Neural progenitor cell (in vitro differentiated cells): ENCODE data around the gene PTGIR. TPM values are rescaled to one million over a fixed set of nuclear protein-coding genes. Genes with fewer than 3 reads are reported as not detected.

Experiments used
- DNase-seq: peaks from one replicate; pipeline ENCODE4 v3.0.0-alpha.2; 2016; ENCODE audit warnings: low spot score
- H2AFZ ChIP-seq: fragments of 200-600 bp; sonication (generic); replicated peaks from 2 replicates; pipeline ENCODE4 v1.6.1; 2016; ENCODE audit warnings: antibody characterized with exemption
- H3F3A ChIP-seq: fragments of 200-600 bp; sonication (generic); 2 replicates; pipeline ENCODE4 v1.6.1; 2016; ENCODE audit warnings: antibody characterized with exemption, low read depth
- H3K27ac ChIP-seq: fragments of 200-600 bp; sonication (generic); 2 replicates; pipeline ENCODE4 v1.5.1; 2016; ENCODE audit warnings: mild to moderate bottlenecking
- H3K27me3 ChIP-seq: fragments of 200-600 bp; sonication (generic); 2 replicates; pipeline ENCODE4 v1.6.1; 2016; ENCODE audit warnings: mild to moderate bottlenecking, moderate library complexity
- H3K36me3 ChIP-seq: fragments of 200-600 bp; sonication (generic); 2 replicates; pipeline ENCODE4 v1.5.1; 2016
- H3K4me1 ChIP-seq: fragments of 200-600 bp; sonication (generic); 2 replicates; pipeline ENCODE4 v1.6.1; 2016; ENCODE audit warnings: mixed run types
- H3K4me2 ChIP-seq: fragments of 200-600 bp; sonication (generic); 2 replicates; pipeline ENCODE4 v1.6.1; 2016
- H3K4me3 ChIP-seq: fragments of 200-600 bp; sonication (generic); 2 replicates; pipeline ENCODE4 v1.5.1; 2016
- H3K79me2 ChIP-seq: fragments of 200-600 bp; sonication (generic); 2 replicates; pipeline ENCODE4 v1.6.1; 2016; ENCODE audit warnings: low read depth
- H3K9ac ChIP-seq: fragments of 200-600 bp; sonication (generic); 2 replicates; pipeline ENCODE4 v1.6.1; 2016
- H3K9me3 ChIP-seq: fragments of 200-600 bp; sonication (generic); 2 replicates; pipeline ENCODE4 v1.5.1; 2016; ENCODE audit warnings: low read depth
- H4K20me1 ChIP-seq: fragments of 200-600 bp; sonication (generic); 2 replicates; pipeline ENCODE4 v1.6.1; 2016; ENCODE audit warnings: low read depth
- H3K27ac Mint-ChIP-seq: 3 replicates; pipeline ENCODE4 v1.8.0; 2021; ENCODE audit warnings: mixed read lengths
- H3K27me3 Mint-ChIP-seq: 2 replicates; pipeline ENCODE4 v1.8.0; 2022; ENCODE audit warnings: low read depth, mild to moderate bottlenecking, inconsistent platforms, moderate library complexity, mixed read lengths; ENCODE audit not compliant: insufficient read depth
- H3K36me3 Mint-ChIP-seq: 3 replicates; pipeline ENCODE4 v1.8.0; 2021; ENCODE audit warnings: mixed read lengths
- H3K4me1 Mint-ChIP-seq: 3 replicates; pipeline ENCODE4 v1.8.0; 2021; ENCODE audit warnings: mixed read lengths
- H3K4me3 Mint-ChIP-seq: 3 replicates; pipeline ENCODE4 v1.8.0; 2021; ENCODE audit warnings: mild to moderate bottlenecking, moderate library complexity, mixed read lengths
- H3K9me3 Mint-ChIP-seq: 3 replicates; pipeline ENCODE4 v1.8.0; 2020; ENCODE audit warnings: mixed read lengths
- CTCF ChIP-seq: fragments of 200-600 bp; sonication (generic); IDR thresholded peaks from 2 replicates; pipeline ENCODE4 v1.5.1; 2017; ENCODE audit warnings: antibody characterized with exemption, mild to moderate bottlenecking
- EZH2 ChIP-seq: fragments of 200-600 bp; sonication (generic); IDR thresholded peaks from 2 replicates; pipeline ENCODE4 v1.6.1; 2017; ENCODE audit warnings: antibody characterized with exemption, mild to moderate bottlenecking, moderate library complexity
- EZH2phosphoT487 ChIP-seq: fragments of 200-600 bp; sonication (generic); IDR thresholded peaks from 2 replicates; pipeline ENCODE4 v1.6.1; 2017; ENCODE audit warnings: antibody characterized with exemption
- total RNA-seq: library from RNA; depleted of rRNA; stranded (reverse); fragments of >200 nt; gene quantifications from 2 replicates; pipeline ENCODE4 v1.2.3, GENCODE V29; 2015; ENCODE audit warnings: low replicate concordance

PTGIR gene
- total RNA-seq, 1 donor from 2014 or later = not detected

DNA sequence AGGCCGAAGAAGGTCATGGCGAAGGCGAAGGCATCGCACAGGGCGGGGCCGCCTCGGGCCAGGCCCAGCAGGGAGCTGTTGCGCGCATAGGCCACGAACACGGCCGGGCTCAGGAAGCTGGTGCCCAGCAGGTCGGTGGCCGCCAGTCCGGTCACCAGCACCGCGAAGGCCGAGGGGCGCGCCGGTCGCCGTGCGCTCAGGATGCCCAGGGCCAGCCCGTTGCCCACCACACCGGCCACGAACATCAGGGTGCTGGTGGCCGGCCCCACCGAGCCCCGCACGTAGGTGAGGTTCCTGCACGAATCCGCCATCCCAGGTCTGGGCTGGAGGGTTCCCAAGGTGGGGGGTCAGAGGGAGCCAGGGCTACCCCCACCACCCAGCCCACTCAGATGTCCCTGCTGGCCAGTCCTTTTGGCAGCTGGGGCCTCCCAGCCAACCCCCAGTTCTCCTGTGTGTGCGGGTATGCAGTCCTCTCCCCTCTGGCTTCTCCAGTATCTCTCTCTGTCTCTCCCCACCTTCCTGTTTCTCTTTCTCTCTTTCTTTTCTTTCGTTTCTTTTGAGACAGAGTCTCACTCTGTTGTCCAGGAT is 880 bp downstream of the PTGIR start:
- H3K36me3 ChIP-seq = no peaks in the 10 kb centered on the region
- H3K27ac Mint-ChIP-seq = no peak overlapping the region
- no peak overlapping the region for H3K4me3 ChIP-seq
- peaks cover 12% of the 10 kb centered on the region for H3K4me1 ChIP-seq
- H3K4me2 ChIP-seq = no peak overlapping the region
- no peak overlapping the region for H3K9ac ChIP-seq
- peaks cover 27% of the 10 kb centered on the region for H3K4me1 Mint-ChIP-seq
- H3K27ac ChIP-seq = no peak overlapping the region
- H2AFZ ChIP-seq = no peak overlapping the region
- H3K9me3 ChIP-seq = no peaks in the 10 kb centered on the region
- H3K4me3 Mint-ChIP-seq = no peak overlapping the region
- DNase-seq = no peak
- TF ChIP-seq EZH2 (no peak), CTCF (no peak), EZH2phosphoT487 (no peak)
- H3K27me3 ChIP-seq = no peaks in the 10 kb centered on the region
- H3K9me3 Mint-ChIP-seq = no peaks in the 10 kb centered on the region
- H3K79me2 ChIP-seq = no peaks in the 10 kb centered on the region
- H4K20me1 ChIP-seq = no peaks in the 10 kb centered on the region
- no peaks in the 10 kb centered on the region for H3K36me3 Mint-ChIP-seq
- H3F3A ChIP-seq = peaks cover 6% of the 10 kb centered on the region
- peaks cover 13% of the 10 kb centered on the region for H3K27me3 Mint-ChIP-seq

GRCh38 chr19:46622118-46622446 is 2.8 kb downstream of the PTGIR start:
- peaks cover 7% of the 10 kb centered on the region for H3K27me3 Mint-ChIP-seq
- peaks cover 12% of the 10 kb centered on the region for H3K4me1 ChIP-seq
- H3K4me1 Mint-ChIP-seq = peaks cover 29% of the 10 kb centered on the region
- H3K79me2 ChIP-seq = no peaks in the 10 kb centered on the region
- H3K9ac ChIP-seq = no peak overlapping the region
- no peak overlapping the region for H2AFZ ChIP-seq
- H4K20me1 ChIP-seq = no peaks in the 10 kb centered on the region
- H3F3A ChIP-seq = peaks cover 6% of the 10 kb centered on the region
- no peak overlapping the region for H3K4me3 Mint-ChIP-seq
- no peak overlapping the region for H3K4me3 ChIP-seq
- H3K9me3 ChIP-seq = no peaks in the 10 kb centered on the region
- H3K9me3 Mint-ChIP-seq = no peaks in the 10 kb centered on the region
- no peak for DNase-seq
- H3K36me3 ChIP-seq = no peaks in the 10 kb centered on the region
- H3K4me2 ChIP-seq = no peak overlapping the region
- no peaks in the 10 kb centered on the region for H3K36me3 Mint-ChIP-seq
- TF ChIP-seq CTCF (no peak), EZH2 (no peak), EZH2phosphoT487 (no peak)
- no peaks in the 10 kb centered on the region for H3K27me3 ChIP-seq
- H3K27ac ChIP-seq = no peak overlapping the region
- H3K27ac Mint-ChIP-seq = no peak overlapping the region

GRCh38 chr19:46621191-46622117 is 3.4 kb downstream of the PTGIR start:
- H3K4me2 ChIP-seq = peak overlapping the region; percentile 38
- H3K36me3 ChIP-seq = no peaks in the 10 kb centered on the region
- H3K27me3 Mint-ChIP-seq = peaks cover 8% of the 10 kb centered on the region
- DNase-seq = peak; percentile 43
- H3K27ac Mint-ChIP-seq = peak overlapping the region; percentile 88
- H3K9me3 Mint-ChIP-seq = no peaks in the 10 kb centered on the region
- H3K4me1 ChIP-seq = peaks cover 12% of the 10 kb centered on the region
- H3K4me1 Mint-ChIP-seq = peaks cover 31% of the 10 kb centered on the region
- no peaks in the 10 kb centered on the region for H3K36me3 Mint-ChIP-seq
- H3K27me3 ChIP-seq = no peaks in the 10 kb centered on the region
- peak overlapping the region; percentile 30 for H3K4me3 Mint-ChIP-seq
- TF ChIP-seq EZH2phosphoT487 = no peak
- TF ChIP-seq CTCF = peak; percentile 40
- H3K4me3 ChIP-seq = no peak overlapping the region
- H3F3A ChIP-seq = peaks cover 6% of the 10 kb centered on the region
- H3K27ac ChIP-seq = no peak overlapping the region
- no peaks in the 10 kb centered on the region for H3K9me3 ChIP-seq
- peak overlapping the region; percentile 37 for H3K9ac ChIP-seq
- H4K20me1 ChIP-seq = no peaks in the 10 kb centered on the region
- H3K79me2 ChIP-seq = no peaks in the 10 kb centered on the region
- H2AFZ ChIP-seq = peak overlapping the region; percentile 97
